CD4-positive, alpha-beta T cell treated with Interferon gamma for 1 hour (primary cell): ENCODE data around the gene HTR3D.
"Not testable (repeated sequence)": the region's sequence is repeated elsewhere in the genome, so short reads cannot be mapped to it uniquely, and the experiment has no call there.

Experiments used
- DNase-seq: peaks from one replicate; pipeline ENCODE4 v3.0.0-alpha.2; 2020

HTR3D gene

DNA sequence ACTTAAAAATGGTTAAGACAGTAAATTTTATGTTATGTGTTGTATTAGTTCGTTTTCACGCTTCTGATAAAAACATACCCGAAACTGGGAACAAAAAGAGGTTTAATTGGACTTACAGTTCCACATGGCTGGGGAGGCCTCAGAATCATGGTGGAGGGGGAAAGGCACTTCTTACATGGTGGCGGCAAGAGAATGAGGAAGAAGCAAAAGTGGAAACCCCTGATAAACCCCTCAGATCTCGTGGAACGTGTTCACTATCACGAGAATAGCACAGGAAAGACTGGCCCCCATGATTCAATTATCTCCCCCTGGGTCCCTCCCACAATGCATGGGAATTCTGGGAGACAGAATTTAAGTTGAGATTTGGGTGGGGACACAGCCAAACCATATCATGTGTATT, 39.6 kb downstream of the HTR3D start:
- DNase-seq, result not testable (repeated sequence)

DNA sequence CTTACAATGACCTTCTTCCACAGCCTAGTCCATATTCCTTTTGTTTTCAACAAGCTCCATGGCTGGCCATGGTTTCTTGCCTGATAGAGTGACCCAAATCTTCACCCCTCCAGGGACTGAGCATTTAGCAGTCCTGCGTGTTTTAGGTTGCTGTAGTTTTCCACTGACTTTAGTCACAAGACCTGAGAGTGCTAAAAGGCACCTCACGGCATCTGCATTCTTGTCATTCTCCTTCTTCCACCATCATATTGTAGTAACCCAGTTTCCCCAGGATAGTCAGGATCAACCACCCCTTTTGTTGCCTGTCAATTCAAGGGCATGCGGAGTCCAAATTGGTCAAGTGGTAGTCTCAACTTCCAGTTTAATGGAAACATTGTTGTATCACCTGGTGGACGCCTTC, 42.1 kb downstream of the HTR3D start:
- no peak for DNase-seq

DNA sequence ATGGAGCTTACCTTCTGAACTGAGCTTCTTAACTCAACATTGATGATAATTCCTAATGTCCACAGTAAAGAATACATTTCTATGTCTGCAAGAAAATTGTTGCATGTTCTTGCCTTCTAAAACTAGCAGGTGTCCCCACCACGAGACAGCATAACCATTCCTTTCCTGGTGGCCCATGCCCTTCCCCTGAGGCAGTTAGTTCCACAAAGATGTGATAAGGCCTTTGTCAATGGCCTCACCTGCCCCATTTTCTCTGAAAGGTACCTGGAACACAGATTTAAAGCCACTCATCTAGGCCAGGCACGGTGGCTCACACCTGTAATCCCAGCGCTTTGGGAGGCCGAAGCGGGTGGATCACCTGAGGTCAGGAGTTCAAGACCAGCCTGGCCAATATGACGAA, 44.4 kb downstream of the HTR3D start:
- no peak for DNase-seq

DNA sequence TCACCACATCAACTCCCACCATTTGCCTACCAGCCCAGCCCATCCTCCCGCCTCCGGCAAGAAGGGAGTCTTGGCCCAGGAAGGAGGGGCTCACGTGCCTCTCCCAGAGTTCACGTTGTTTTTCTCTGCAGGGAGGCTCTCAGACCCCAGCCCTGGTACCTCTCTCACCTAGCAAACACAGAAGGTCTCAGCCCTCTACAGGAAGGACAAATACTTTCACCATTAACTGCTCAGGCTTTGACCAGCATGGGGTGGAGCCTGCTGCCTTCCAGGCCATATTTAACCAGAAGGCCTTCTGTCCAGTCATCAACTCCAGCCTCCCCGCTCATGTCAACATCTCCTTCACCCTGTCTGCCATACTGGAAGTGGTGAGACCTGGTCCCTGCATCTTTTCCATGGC, 46.3 kb downstream of the HTR3D start:
- no peak for DNase-seq

DNA sequence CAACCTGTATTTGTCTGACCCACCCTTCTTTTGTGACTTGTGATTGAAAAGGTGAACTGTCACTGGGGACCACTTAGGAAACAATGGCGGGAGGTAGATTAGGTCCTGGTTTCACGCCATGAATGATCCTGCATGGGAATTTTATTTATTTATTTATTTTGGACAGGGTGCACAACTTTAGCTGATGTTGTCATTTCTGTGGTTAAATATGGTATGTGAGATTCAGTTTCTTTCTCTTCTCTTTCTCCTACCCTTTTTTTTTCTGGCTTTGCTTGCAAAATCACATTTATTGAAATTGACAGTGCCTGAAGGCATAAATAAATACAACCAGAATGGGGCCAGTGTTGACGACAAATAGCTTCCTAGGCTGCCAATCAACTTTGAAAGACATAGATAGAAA, 47.3 kb downstream of the HTR3D start:
- no peak for DNase-seq

DNA sequence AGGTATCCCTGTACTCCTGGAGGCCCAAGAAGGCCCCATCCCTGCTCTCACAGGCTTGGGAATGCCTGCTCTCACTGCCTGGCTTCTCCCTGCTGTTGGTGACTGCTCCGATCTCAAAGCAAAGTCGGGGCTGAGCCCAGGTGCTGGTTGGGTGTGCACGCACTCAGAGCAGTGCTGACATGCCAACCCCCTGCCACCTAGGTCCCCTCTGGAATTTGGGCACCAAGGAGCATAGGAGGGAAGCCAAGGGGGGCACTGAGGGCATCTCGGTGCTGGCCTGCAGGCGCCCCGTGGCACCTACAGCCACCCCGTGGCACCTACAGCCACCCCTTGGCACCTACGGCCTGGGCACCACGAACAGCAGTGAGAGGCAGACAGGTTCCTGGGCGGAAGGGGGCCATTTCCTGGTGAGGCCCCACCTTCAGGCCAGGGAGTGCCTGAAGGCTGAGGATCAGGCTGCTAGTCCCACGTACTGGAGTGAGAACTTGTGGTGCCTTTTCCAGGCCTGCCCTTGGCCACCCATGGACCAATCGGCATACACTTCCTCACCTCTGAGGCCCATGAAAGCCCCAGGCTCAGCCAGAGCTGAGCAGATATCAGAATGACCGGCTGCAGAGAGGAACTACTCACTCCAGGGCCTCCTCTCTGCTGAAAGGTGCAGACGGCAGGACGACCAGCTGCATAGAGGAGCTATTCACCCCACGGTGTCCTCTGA, 49.7 kb downstream of the HTR3D start:
- no peak for DNase-seq

DNA sequence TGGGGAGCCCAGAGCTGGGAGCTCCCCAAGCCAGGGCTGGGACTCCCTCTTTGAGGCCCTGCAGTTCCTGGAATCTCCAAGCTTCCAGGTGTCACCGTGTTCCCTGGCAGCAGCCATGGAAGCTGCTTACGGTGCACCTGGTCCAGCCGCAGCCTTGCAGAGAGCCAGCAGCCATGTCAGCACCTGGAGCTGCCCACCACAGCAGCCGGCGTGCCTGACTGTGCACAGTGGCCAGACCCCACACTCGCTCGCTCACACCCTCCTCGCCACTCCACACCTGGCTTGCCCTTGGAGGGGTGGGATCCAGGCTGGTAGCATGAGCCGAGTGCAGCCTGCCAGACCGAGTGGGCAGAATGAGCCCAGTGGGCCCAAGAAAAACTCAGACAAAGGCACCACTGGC, 50.5 kb downstream of the HTR3D start:
- DNase-seq, result no peak

DNA sequence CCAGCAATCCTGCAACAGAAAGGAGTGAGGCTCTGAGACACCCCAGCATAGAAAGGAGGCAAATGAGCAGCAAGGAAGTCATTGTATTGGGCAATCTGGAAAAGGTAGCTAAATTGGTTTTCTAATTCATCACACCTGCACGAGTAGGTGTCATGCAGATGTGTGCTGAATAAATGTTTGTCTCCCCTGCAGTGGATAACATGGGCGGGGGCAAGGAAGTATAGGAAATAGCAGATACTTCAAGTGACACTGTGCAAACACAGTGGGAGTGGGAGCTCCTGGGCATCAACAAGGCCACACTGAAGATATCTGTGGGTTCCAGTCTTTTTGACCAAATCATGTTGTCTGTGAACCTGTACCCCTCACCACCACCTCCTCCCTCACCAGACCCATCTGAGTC, 50.9 kb downstream of the HTR3D start:
- no peak for DNase-seq

DNA sequence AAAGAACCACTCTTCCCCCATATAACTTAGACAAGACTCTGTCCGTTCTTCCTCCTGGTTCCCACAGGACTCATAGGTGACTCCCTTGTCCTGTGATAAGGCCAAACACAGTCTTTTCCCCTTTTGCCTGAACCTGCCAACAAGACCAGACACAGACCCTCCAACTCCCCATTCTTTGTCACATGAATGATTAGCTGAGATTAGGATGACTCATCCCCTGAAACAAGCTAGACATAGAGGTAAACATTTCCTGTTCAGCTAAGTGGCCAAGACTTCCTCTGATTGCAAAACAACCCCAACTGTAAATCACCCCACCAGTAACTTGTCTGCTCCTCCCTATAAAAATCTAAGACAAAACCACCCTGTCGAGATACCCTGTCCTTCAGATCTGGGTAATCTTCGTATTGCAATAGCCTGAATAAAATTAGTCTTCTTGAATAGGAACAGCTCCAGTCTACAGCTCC, 53.9 kb downstream of the HTR3D start:
- no peak for DNase-seq
